C4-2B (cell line): Measurements from ENCODE around the gene PRICKLE1.

Experiments used
- ZFX ChIP-seq: fragments of 450-650 bp; IDR thresholded peaks from 2 replicates; pipeline ENCODE4 v1.6.1; 2017
- TF ChIP-seq, protein P1 (sequence below): fragments of 450-650 bp; conservative IDR thresholded peaks from 2 replicates; pipeline ENCODE4 v1.5.1; 2017; ENCODE audit warnings: mild to moderate bottlenecking

GRCh38 chr12:42584651-42585111, 4.9 kb downstream of the PRICKLE1 start:
- TF ChIP-seq, protein P1, sequence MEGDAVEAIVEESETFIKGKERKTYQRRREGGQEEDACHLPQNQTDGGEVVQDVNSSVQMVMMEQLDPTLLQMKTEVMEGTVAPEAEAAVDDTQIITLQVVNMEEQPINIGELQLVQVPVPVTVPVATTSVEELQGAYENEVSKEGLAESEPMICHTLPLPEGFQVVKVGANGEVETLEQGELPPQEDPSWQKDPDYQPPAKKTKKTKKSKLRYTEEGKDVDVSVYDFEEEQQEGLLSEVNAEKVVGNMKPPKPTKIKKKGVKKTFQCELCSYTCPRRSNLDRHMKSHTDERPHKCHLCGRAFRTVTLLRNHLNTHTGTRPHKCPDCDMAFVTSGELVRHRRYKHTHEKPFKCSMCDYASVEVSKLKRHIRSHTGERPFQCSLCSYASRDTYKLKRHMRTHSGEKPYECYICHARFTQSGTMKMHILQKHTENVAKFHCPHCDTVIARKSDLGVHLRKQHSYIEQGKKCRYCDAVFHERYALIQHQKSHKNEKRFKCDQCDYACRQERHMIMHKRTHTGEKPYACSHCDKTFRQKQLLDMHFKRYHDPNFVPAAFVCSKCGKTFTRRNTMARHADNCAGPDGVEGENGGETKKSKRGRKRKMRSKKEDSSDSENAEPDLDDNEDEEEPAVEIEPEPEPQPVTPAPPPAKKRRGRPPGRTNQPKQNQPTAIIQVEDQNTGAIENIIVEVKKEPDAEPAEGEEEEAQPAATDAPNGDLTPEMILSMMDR, result no peak
- TF ChIP-seq ZFX, result no peak
